ENCODE measurements around the gene OPN1MW2.
"Not testable (repeated sequence)": the region's sequence is repeated elsewhere in the genome, so short reads cannot be mapped to it uniquely, and the experiment has no call there.

DNA sequence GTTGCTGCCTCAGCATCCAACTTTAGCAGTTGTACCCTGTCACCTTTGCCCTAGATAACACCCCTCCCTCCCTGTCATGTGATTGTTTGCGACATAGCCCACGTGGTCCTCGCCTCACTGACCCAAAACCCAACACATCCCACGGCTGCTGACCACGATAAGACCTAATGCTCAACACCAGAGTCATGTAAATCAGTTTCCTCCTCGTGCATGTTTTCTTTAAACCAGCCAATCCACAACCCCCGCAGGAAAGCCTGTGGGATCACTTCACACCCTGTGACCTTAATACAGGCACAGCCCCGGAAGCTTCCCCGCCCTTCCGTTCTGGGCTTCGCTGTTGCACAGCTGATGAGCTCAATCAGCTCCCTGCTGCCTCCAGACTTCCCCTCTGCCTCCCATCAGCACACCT lies 47.0 kb upstream of the OPN1MW2 start:
- TF ChIP-seq, protein P1, sequence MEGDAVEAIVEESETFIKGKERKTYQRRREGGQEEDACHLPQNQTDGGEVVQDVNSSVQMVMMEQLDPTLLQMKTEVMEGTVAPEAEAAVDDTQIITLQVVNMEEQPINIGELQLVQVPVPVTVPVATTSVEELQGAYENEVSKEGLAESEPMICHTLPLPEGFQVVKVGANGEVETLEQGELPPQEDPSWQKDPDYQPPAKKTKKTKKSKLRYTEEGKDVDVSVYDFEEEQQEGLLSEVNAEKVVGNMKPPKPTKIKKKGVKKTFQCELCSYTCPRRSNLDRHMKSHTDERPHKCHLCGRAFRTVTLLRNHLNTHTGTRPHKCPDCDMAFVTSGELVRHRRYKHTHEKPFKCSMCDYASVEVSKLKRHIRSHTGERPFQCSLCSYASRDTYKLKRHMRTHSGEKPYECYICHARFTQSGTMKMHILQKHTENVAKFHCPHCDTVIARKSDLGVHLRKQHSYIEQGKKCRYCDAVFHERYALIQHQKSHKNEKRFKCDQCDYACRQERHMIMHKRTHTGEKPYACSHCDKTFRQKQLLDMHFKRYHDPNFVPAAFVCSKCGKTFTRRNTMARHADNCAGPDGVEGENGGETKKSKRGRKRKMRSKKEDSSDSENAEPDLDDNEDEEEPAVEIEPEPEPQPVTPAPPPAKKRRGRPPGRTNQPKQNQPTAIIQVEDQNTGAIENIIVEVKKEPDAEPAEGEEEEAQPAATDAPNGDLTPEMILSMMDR (IDR thresholded peaks at IDR 0.05) = not testable (repeated sequence)
- TF ChIP-seq POLR2AphosphoS5 (IDR thresholded peaks at IDR 0.05; ENCODE audit: insufficient read depth in 1 of 2, low read depth in 1 of 2) = not testable (repeated sequence)
